ENCODE measurements around the gene SEMG2.

Gene SEMG2

GRCh38 chr20:45229264-45230056 lies 8.3 kb downstream of the SEMG2 start:
- WGBS, 2 experiments: 83 to 86% methylated on average over 17 to 18 of the region's 18 CpGs
- no peak overlapping the region for H3K27ac ChIP-seq (ENCODE audit: insufficient read depth, low read depth, low read length, poor library complexity, severe bottlenecking)
- H3K27me3 ChIP-seq (ENCODE audit: control insufficient read depth, insufficient read depth, low read length, poor library complexity, severe bottlenecking): no peaks in the 10 kb centered on the region

DNA sequence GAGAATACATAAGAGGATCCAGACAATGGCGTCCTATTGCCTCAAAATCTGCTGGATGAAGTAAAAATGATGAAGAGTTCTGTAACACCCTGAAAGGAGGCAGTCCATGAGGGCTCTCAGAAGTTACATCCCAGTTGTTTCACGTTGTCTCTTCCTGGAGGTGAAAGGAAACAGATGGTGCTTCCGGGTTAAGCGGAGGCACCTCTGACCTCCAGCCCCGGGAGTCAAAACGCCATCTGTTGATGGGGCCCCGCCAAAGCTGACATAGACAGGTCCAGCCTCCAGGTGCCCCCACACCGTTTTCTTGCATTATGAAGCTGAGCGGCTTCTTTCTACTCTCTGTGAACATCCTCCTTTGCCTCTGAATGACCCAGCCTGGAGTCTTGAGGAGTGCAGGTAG lies 9.5 kb downstream of the SEMG2 start:
- H3K4me1 ChIP-seq (ENCODE audit: control insufficient read depth, insufficient read depth, low read length): no peaks in the 10 kb centered on the region
- 90 to 91% methylated on average over 9 of the region's 9 CpGs for WGBS, 2 experiments
- no peaks in the 10 kb centered on the region for H3K9me3 ChIP-seq (ENCODE audit: control insufficient read depth, low read length)
- no peaks in the 10 kb centered on the region for H3K36me3 ChIP-seq (ENCODE audit: control insufficient read depth, insufficient read depth, low read length)
- H3K27me3 ChIP-seq (ENCODE audit: control insufficient read depth, insufficient read depth, low read length, poor library complexity, severe bottlenecking): no peaks in the 10 kb centered on the region
- no peak overlapping the region for H3K27ac ChIP-seq (ENCODE audit: insufficient read depth, low read depth, low read length, poor library complexity, severe bottlenecking)
- H3K4me3 ChIP-seq (ENCODE audit: insufficient read depth, low read depth, low read length): no peak overlapping the region

More at GRCh38 chr20:45229264-45230056, 8.3 kb downstream of the SEMG2 start:
- Histone ChIP-seq H3K9me3 (ENCODE audit: control insufficient read depth, low read length) (no peaks in the 10 kb centered on the region), H3K4me1 (ENCODE audit: control insufficient read depth, insufficient read depth, low read length) (no peaks in the 10 kb centered on the region), H3K4me3 (ENCODE audit: insufficient read depth, low read depth, low read length) (no peak overlapping the region), H3K36me3 (ENCODE audit: control insufficient read depth, insufficient read depth, low read length) (no peaks in the 10 kb centered on the region)

DNA sequence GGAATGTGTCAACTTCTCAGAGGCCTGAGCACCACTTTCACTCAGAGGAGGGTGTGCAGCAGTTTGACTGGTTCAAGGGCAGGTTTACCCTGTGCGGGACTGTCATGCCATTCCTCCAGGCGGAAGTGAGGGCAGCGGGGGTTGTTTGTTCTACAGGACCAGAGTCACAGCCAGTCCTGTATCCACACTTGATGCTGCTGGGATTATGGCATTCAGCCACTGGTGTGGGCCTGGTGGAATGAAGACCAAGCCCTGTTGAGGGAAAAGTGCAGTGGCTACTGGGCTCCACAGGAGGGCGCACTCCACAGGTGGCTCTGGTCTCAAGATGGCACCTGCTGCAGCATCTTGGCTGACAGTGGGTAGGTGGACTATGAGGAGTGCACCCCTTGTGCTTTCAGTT lies 14.8 kb downstream of the SEMG2 start:
- Histone ChIP-seq H3K4me1 (ENCODE audit: control insufficient read depth, insufficient read depth, low read length) (no peaks in the 10 kb centered on the region), H3K36me3 (ENCODE audit: control insufficient read depth, insufficient read depth, low read length) (no peaks in the 10 kb centered on the region)
- WGBS, 2 experiments: 75 to 82% methylated on average over 4 of the region's 4 CpGs

GRCh38 chr20:45238139-45238538 lies 17.0 kb downstream of the SEMG2 start:
- Histone ChIP-seq H3K9me3 (ENCODE audit: control insufficient read depth, low read length) (no peaks in the 10 kb centered on the region), H3K27ac (ENCODE audit: insufficient read depth, low read depth, low read length, poor library complexity, severe bottlenecking) (no peak overlapping the region), H3K27me3 (ENCODE audit: control insufficient read depth, insufficient read depth, low read length, poor library complexity, severe bottlenecking) (no peaks in the 10 kb centered on the region), H3K4me3 (ENCODE audit: insufficient read depth, low read depth, low read length) (no peak overlapping the region), H3K36me3 (ENCODE audit: control insufficient read depth, insufficient read depth, low read length) (no peaks in the 10 kb centered on the region), H3K4me1 (ENCODE audit: control insufficient read depth, insufficient read depth, low read length) (no peaks in the 10 kb centered on the region)
- 92 to 94% methylated on average over 2 of the region's 2 CpGs for WGBS, 2 experiments

More for the DNA sequence above, 14.8 kb downstream of the SEMG2 start:
- Histone ChIP-seq H3K27ac (ENCODE audit: insufficient read depth, low read depth, low read length, poor library complexity, severe bottlenecking) (no peak overlapping the region), H3K9me3 (ENCODE audit: control insufficient read depth, low read length) (no peaks in the 10 kb centered on the region), H3K4me3 (ENCODE audit: insufficient read depth, low read depth, low read length) (no peak overlapping the region), H3K27me3 (ENCODE audit: control insufficient read depth, insufficient read depth, low read length, poor library complexity, severe bottlenecking) (no peaks in the 10 kb centered on the region)

DNA sequence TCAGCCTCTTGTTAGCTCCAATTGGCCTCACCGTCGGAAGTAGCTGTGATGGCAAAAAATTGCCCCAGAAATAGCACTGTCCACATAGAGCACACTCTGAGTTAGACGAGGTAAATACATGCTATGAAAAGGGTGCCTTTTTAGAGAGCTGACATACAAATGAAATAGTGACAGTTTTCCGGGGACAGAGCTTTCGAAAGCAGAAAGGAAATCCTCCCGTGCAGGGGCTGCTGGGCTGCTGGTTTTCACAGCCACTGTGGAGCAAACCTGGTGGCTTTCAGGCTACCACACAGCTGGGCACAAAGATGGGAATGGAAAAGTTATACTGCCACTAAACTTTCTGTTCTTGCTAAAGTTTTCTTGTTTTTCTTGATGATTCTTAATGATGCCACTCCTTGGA lies 24.9 kb downstream of the SEMG2 start:
- Histone ChIP-seq H3K9me3 (ENCODE audit: control insufficient read depth, low read length) (no peaks in the 10 kb centered on the region), H3K27me3 (ENCODE audit: control insufficient read depth, insufficient read depth, low read length, poor library complexity, severe bottlenecking) (peaks cover 6% of the 10 kb centered on the region), H3K4me3 (ENCODE audit: insufficient read depth, low read depth, low read length) (no peak overlapping the region), H3K36me3 (ENCODE audit: control insufficient read depth, insufficient read depth, low read length) (no peaks in the 10 kb centered on the region), H3K4me1 (ENCODE audit: control insufficient read depth, insufficient read depth, low read length) (no peaks in the 10 kb centered on the region), H3K27ac (ENCODE audit: insufficient read depth, low read depth, low read length, poor library complexity, severe bottlenecking) (no peak overlapping the region)
- 79 to 80% methylated on average over 6 of the region's 6 CpGs for WGBS, 2 experiments

GRCh38 chr20:45247865-45248264 lies 26.7 kb downstream of the SEMG2 start:
- Histone ChIP-seq H3K9me3 (ENCODE audit: control insufficient read depth, low read length) (no peaks in the 10 kb centered on the region), H3K4me3 (ENCODE audit: insufficient read depth, low read depth, low read length) (no peak overlapping the region), H3K36me3 (ENCODE audit: control insufficient read depth, insufficient read depth, low read length) (no peaks in the 10 kb centered on the region), H3K27ac (ENCODE audit: insufficient read depth, low read depth, low read length, poor library complexity, severe bottlenecking) (no peak overlapping the region), H3K27me3 (ENCODE audit: control insufficient read depth, insufficient read depth, low read length, poor library complexity, severe bottlenecking) (peaks cover 6% of the 10 kb centered on the region), H3K4me1 (ENCODE audit: control insufficient read depth, insufficient read depth, low read length) (no peaks in the 10 kb centered on the region)
- WGBS, 2 experiments: 93% methylated on average over 1 of the region's 1 CpG; no CpG with 5 or more reads in 1 of the 2 experiments

DNA sequence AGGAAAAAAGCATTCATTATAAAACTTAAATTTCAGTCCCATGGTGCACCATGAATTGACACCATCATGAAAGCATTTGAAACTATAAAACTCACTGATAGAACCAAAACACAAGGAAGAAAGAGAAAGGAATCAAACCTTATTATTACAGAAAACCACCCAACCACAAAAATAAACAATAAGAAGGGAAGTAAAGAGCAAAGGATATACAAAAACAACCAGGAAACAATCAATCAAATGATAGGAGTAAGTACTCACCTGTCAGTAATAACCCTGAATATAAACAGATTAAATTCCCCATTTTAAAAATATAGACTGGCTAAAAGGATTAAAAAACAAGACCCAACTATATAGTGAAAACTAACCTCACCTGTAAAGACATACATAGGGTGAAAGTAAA lies 27.4 kb downstream of the SEMG2 start:
- H3K27me3 ChIP-seq (ENCODE audit: control insufficient read depth, insufficient read depth, low read length, poor library complexity, severe bottlenecking): peaks cover 6% of the 10 kb centered on the region
- no peaks in the 10 kb centered on the region for H3K4me1 ChIP-seq (ENCODE audit: control insufficient read depth, insufficient read depth, low read length)
- H3K4me3 ChIP-seq (ENCODE audit: insufficient read depth, low read depth, low read length): no peak overlapping the region
- no peaks in the 10 kb centered on the region for H3K36me3 ChIP-seq (ENCODE audit: control insufficient read depth, insufficient read depth, low read length)
- H3K27ac ChIP-seq (ENCODE audit: insufficient read depth, low read depth, low read length, poor library complexity, severe bottlenecking): no peak overlapping the region
- H3K9me3 ChIP-seq (ENCODE audit: control insufficient read depth, low read length): no peaks in the 10 kb centered on the region

GRCh38 chr20:45251884-45252560 lies 30.8 kb downstream of the SEMG2 start:
- H3K27ac ChIP-seq (ENCODE audit: insufficient read depth, low read depth, low read length, poor library complexity, severe bottlenecking): no peak overlapping the region
- H3K9me3 ChIP-seq (ENCODE audit: control insufficient read depth, low read length): no peaks in the 10 kb centered on the region
- 88 to 93% methylated on average over 5 of the region's 5 CpGs for WGBS, 2 experiments
- H3K4me3 ChIP-seq (ENCODE audit: insufficient read depth, low read depth, low read length): no peak overlapping the region
- H3K27me3 ChIP-seq (ENCODE audit: control insufficient read depth, insufficient read depth, low read length, poor library complexity, severe bottlenecking): no peaks in the 10 kb centered on the region
- no peaks in the 10 kb centered on the region for H3K36me3 ChIP-seq (ENCODE audit: control insufficient read depth, insufficient read depth, low read length)
- H3K4me1 ChIP-seq (ENCODE audit: control insufficient read depth, insufficient read depth, low read length): no peaks in the 10 kb centered on the region

DNA sequence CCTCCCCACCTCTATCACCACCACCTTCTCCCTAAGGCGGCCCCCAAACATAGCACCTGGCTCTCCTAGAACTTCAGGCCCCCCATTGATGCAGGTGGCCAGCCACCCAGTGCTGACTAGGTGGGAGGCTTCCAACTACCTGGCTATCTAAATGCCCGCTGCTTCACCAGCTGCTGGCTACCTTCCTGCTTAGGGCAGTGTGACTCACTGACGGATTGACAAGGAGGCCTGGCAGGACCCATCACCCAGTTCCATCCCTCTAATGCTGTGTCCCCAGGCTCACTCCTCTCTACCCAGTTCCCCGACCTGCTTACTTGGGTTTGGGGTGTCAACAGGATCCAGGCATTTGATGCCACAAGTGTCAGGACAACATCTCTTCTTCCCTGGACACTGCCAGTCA lies 32.1 kb downstream of the SEMG2 start:
- no peaks in the 10 kb centered on the region for H3K36me3 ChIP-seq (ENCODE audit: control insufficient read depth, insufficient read depth, low read length)
- no peak overlapping the region for H3K4me3 ChIP-seq (ENCODE audit: insufficient read depth, low read depth, low read length)
- WGBS, 2 experiments: 91 to 92% methylated on average over 4 of the region's 4 CpGs
- H3K4me1 ChIP-seq (ENCODE audit: control insufficient read depth, insufficient read depth, low read length): peaks cover 2% of the 10 kb centered on the region
- no peaks in the 10 kb centered on the region for H3K9me3 ChIP-seq (ENCODE audit: control insufficient read depth, low read length)
- H3K27ac ChIP-seq (ENCODE audit: insufficient read depth, low read depth, low read length, poor library complexity, severe bottlenecking): no peak overlapping the region
- no peaks in the 10 kb centered on the region for H3K27me3 ChIP-seq (ENCODE audit: control insufficient read depth, insufficient read depth, low read length, poor library complexity, severe bottlenecking)

DNA sequence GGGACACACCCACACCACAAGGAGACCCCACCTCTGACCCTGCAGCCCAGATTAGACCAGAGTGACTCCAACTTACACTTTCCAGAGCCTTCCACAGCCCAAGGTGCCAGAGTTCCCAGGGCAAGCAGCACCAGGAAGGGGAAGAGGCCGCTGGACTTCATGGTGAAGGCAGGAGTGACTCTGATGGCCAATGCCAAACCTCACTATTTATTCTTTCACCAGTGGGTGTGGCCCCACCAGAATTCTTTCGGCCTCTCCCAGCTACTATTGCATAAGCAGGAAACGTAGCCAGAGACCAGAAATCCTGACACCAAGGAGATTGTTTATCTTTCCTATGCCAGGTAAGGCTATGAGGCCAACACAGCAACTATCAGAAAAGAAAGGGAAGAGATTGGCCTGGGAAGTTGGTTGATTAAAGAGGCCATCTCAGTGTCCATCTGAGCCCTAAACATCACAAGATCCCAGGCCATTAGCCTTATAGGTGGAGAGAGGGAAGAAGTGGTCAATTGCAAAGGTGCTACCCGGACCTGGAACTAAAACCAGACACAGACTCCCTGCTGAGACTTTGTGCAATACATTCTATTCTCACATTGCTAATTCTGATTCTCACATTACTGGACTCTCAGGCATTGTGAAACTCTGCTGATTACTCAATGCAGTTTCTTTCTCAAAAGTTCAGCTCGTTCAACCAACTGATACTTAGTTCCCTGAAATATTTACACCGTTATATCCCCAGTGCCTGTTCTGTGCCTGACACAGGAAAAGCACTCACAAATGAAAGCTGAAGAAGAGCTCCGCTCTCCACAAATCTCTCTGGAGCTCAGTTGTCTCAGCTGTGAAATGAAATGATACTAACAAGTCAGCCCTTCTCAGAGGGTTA lies 33.5 kb downstream of the SEMG2 start, which contains the start of gene SLPI:
Gene SLPI (minus strand): TSS at position 182 of the 880 bp plus-strand sequence. CDS start 21 bp downstream, at position 161.
- H3K27ac ChIP-seq (ENCODE audit: insufficient read depth, low read depth, low read length, poor library complexity, severe bottlenecking): no peak within 1 kb of the TSS
- H3K27me3 ChIP-seq (ENCODE audit: control insufficient read depth, insufficient read depth, low read length, poor library complexity, severe bottlenecking): no peaks in the 10 kb centered on the region

More for the DNA sequence above, 33.5 kb downstream of the SEMG2 start, which contains the start of gene SLPI:
- H3K4me3 ChIP-seq (ENCODE audit: insufficient read depth, low read depth, low read length): no peak within 1 kb of the TSS
- no peaks in the 10 kb centered on the region for H3K9me3 ChIP-seq (ENCODE audit: control insufficient read depth, low read length)
- no peaks in the 10 kb centered on the region for H3K36me3 ChIP-seq (ENCODE audit: control insufficient read depth, insufficient read depth, low read length)
- H3K4me1 ChIP-seq (ENCODE audit: control insufficient read depth, insufficient read depth, low read length): peaks cover 8% of the 10 kb centered on the region
- 88 to 94% methylated on average over 7 of the region's 7 CpGs for WGBS, 2 experiments
